ENCODE measurements around the gene MED13L.
A peak's percentile ranks its signal among the peaks of the same experiment; 100 is the strongest.

The MED13L gene

DNA sequence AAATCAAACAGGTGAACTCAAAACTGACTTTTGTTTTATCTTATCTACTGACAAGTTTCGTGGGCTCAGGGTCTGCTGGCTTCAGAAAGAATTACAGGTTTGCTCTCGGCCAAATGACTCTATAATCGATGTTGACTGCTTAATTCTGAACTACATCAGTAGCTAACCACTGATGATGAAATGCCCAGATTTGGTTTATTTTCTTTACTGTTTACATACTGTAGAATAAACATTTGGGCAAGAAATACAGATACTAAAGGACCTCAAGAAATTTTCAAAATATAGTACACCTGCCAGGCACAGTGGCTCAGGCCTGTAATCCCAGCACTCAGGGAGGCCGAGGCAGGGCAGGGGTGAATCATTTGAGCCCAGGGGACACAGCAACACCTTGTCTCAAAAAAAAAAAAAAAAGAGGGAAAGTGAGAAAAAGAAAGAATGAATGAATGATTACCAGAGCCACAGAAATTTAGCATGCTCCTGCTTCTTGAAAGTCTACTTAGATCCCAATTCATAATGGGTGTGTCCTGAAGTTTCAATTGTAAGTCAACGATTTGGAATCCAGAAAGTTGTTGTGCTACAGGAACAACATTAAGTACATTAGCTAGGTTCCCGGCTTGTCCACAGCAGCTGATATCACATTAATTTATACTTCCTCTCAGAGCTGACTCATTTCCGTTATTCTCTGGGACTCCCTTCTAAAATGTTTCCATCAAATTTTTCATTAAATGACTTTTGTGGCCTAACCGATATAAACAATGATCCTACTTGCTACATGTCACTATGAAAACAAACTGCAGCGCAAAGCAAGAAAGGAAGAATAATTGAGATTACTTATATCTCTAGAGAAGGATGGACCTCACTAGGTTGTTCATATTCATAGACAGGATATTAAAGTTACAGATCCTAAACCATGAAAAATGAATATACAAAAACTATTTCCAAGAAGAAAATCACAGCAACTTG, 134.3 kb downstream of the MED13L start:
- TF ChIP-seq TAF1 (IDR thresholded peaks at IDR 0.05; ENCODE audit: borderline replicate concordance, insufficient read depth, low read length) (no peak), SIN3A (IDR thresholded peaks at IDR 0.05; ENCODE audit: borderline replicate concordance, insufficient read depth, low read length) (peak; percentile 84), FOXP2 (optimal IDR thresholded peaks at IDR 0.05; ENCODE audit: borderline replicate concordance, extremely low read depth, extremely low read length, insufficient read depth) (no peak), POLR2AphosphoS5 (IDR thresholded peaks at IDR 0.05; ENCODE audit: low read depth, low read length) (no peak)
- TF ChIP-seq, protein P1, sequence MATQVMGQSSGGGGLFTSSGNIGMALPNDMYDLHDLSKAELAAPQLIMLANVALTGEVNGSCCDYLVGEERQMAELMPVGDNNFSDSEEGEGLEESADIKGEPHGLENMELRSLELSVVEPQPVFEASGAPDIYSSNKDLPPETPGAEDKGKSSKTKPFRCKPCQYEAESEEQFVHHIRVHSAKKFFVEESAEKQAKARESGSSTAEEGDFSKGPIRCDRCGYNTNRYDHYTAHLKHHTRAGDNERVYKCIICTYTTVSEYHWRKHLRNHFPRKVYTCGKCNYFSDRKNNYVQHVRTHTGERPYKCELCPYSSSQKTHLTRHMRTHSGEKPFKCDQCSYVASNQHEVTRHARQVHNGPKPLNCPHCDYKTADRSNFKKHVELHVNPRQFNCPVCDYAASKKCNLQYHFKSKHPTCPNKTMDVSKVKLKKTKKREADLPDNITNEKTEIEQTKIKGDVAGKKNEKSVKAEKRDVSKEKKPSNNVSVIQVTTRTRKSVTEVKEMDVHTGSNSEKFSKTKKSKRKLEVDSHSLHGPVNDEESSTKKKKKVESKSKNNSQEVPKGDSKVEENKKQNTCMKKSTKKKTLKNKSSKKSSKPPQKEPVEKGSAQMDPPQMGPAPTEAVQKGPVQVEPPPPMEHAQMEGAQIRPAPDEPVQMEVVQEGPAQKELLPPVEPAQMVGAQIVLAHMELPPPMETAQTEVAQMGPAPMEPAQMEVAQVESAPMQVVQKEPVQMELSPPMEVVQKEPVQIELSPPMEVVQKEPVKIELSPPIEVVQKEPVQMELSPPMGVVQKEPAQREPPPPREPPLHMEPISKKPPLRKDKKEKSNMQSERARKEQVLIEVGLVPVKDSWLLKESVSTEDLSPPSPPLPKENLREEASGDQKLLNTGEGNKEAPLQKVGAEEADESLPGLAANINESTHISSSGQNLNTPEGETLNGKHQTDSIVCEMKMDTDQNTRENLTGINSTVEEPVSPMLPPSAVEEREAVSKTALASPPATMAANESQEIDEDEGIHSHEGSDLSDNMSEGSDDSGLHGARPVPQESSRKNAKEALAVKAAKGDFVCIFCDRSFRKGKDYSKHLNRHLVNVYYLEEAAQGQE (IDR thresholded peaks at IDR 0.05; ENCODE audit: insufficient read depth in 1 of 2, low read depth in 2 of 2, low read length in 2 of 2) = no peak

DNA sequence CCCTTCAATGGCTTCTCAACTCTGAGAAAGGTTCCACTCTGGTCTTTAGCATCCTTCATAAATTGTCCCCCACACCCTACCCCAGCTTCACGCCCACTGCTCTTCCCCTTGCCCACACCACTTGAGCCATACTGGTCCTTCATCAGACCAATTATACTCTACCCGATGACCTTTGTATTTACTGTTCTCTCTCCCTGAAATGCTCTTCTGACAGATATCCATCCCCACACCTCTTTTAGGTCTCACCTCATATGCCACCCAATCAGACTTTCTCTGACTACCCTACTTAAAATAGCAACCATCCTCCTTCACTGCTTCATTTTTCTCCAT, 135.7 kb downstream of the MED13L start:
- TF ChIP-seq SIN3A (IDR thresholded peaks at IDR 0.05; ENCODE audit: borderline replicate concordance, insufficient read depth, low read length) = no peak
- TF ChIP-seq, protein P1 (IDR thresholded peaks at IDR 0.05; ENCODE audit: insufficient read depth in 1 of 2, low read depth in 2 of 2, low read length in 2 of 2) = no peak
- no peak for TF ChIP-seq FOXP2 (optimal IDR thresholded peaks at IDR 0.05; ENCODE audit: borderline replicate concordance, extremely low read depth, extremely low read length, insufficient read depth)
- TF ChIP-seq POLR2AphosphoS5 (IDR thresholded peaks at IDR 0.05; ENCODE audit: low read depth, low read length) = no peak
- TF ChIP-seq TAF1 (IDR thresholded peaks at IDR 0.05; ENCODE audit: borderline replicate concordance, insufficient read depth, low read length) = no peak

DNA sequence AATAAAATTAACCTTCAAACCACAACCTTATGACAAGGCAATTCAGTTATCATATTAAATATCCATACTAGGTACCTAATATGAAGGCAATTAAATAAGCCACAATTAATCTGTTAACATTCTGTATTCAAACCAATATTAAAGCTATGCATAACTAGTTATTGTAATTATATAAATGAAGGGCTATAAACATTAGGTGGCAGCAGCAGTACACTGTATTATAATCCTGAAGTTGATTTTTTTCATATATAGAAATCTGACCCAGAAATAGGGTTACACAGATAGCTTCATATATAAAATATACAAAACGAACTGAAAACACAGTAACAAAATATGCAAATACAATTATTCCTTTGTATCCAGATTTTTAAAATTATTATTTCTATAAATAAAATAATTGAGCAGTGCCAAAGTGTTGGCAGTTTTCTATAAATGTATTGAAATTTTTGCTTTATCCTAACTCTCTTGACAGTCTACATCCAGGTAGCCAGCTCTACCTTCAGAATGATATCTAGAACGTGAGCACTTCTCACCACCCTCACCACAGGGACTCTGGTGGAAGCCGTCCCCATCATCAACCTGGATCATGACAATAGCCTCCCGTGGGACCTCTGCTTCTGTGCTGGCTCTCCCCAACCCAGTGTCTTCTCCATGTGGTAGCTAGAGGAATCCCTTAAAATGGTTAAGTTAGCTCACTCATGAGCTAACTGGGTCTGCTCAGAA, 136.2 kb downstream of the MED13L start:
- TF ChIP-seq TAF1 (IDR thresholded peaks at IDR 0.05; ENCODE audit: borderline replicate concordance, insufficient read depth, low read length) (no peak), POLR2AphosphoS5 (IDR thresholded peaks at IDR 0.05; ENCODE audit: low read depth, low read length) (no peak), SIN3A (IDR thresholded peaks at IDR 0.05; ENCODE audit: borderline replicate concordance, insufficient read depth, low read length) (no peak), FOXP2 (optimal IDR thresholded peaks at IDR 0.05; ENCODE audit: borderline replicate concordance, extremely low read depth, extremely low read length, insufficient read depth) (no peak)
- TF ChIP-seq, protein P1 (IDR thresholded peaks at IDR 0.05; ENCODE audit: insufficient read depth in 1 of 2, low read depth in 2 of 2, low read length in 2 of 2) = no peak

DNA sequence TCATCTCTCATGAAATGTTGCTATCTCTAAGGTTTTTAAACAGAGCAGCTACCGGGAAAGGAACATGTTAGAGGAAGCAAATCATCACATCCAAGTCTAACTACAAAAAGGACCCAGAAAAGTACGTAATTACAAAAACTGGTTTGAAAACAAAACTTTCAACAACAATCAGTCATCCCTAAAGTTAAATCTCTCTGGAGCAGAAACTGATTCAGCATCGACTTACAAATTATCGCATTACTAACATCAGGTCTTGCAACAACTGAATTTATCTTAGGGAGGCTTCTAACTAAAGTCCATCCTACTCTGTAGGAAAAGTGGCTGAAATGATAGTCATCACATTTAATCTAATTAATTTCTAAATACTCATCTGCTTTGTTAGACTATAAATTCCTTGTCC, 137.0 kb downstream of the MED13L start:
- TF ChIP-seq SIN3A (IDR thresholded peaks at IDR 0.05; ENCODE audit: borderline replicate concordance, insufficient read depth, low read length) (no peak), FOXP2 (optimal IDR thresholded peaks at IDR 0.05; ENCODE audit: borderline replicate concordance, extremely low read depth, extremely low read length, insufficient read depth) (no peak), POLR2AphosphoS5 (IDR thresholded peaks at IDR 0.05; ENCODE audit: low read depth, low read length) (no peak), TAF1 (IDR thresholded peaks at IDR 0.05; ENCODE audit: borderline replicate concordance, insufficient read depth, low read length) (no peak)
- TF ChIP-seq, protein P1 (IDR thresholded peaks at IDR 0.05; ENCODE audit: insufficient read depth in 1 of 2, low read depth in 2 of 2, low read length in 2 of 2) = no peak

Measured in PFSK-1 (cell line).